NT2/D1 (cell line): ENCODE measurements around the gene ADCY10.

ENCODE experiments used
- YY1 ChIP-seq: IDR thresholded peaks from 2 replicates; pipeline ENCODE4 v1.6.1; 2011; ENCODE audit not compliant: insufficient read length, insufficient read depth
- ZNF274 ChIP-seq: IDR thresholded peaks from 2 replicates; pipeline ENCODE4 v1.6.1; 2011; ENCODE audit warnings: mild to moderate bottlenecking, low read depth, low read length

GRCh38 chr1:167912294-167912693 lies 1.6 kb downstream of the ADCY10 start:
- TF ChIP-seq YY1 (no peak), ZNF274 (no peak)
